Type B pancreatic cell (in vitro differentiated cells): ENCODE data around the gene LAMTOR2. TPM values are rescaled to one million over a fixed set of nuclear protein-coding genes. Genes with fewer than 3 reads are reported as not detected.

Source experiments
- DNase-seq: peaks from one replicate; pipeline ENCODE4 v3.0.0; 2021; ENCODE audit warnings: mixed read lengths; ENCODE audit not compliant: unreplicated experiment; ENCODE audit errors: extremely low spot score
- H3K27ac Mint-ChIP-seq: 2 replicates; pipeline ENCODE4 v1.8.0; 2021; ENCODE audit warnings: mild to moderate bottlenecking, mixed read lengths
- H3K27me3 Mint-ChIP-seq: 2 replicates; pipeline ENCODE4 v1.8.0; 2021; ENCODE audit warnings: mixed read lengths
- H3K36me3 Mint-ChIP-seq: 2 replicates; pipeline ENCODE4 v1.8.0; 2021; ENCODE audit warnings: mixed read lengths
- H3K4me1 Mint-ChIP-seq: one replicate; pipeline ENCODE4 v1.8.0; 2021; ENCODE audit warnings: mixed read lengths; ENCODE audit not compliant: unreplicated experiment
- H3K4me3 Mint-ChIP-seq: 2 replicates; pipeline ENCODE4 v1.8.0; 2021; ENCODE audit warnings: mild to moderate bottlenecking, mixed read lengths
- H3K9me3 Mint-ChIP-seq: 2 replicates; pipeline ENCODE4 v1.8.0; 2021; ENCODE audit warnings: mixed read lengths
- CTCF ChIP-seq: fragments of 200-600 bp; sonication (generic); conservative IDR thresholded peaks from 2 replicates; pipeline ENCODE4 v1.5.0; 2021; ENCODE audit warnings: antibody characterized with exemption, mild to moderate bottlenecking
- total RNA-seq: library from RNA; stranded (reverse); gene quantifications from 2 replicates; pipeline ENCODE4 v1.2.1, GENCODE V29; 2021; ENCODE audit warnings: low replicate concordance

LAMTOR2 gene
- total RNA-seq, 1 donor from 2014 or later = 60.9 TPM

GRCh38 chr1:156106624-156107488 lies 52.3 kb downstream of the LAMTOR2 start:
- H3K36me3 Mint-ChIP-seq = no peaks in the 10 kb centered on the region
- no peak for DNase-seq
- H3K9me3 Mint-ChIP-seq = no peaks in the 10 kb centered on the region
- peak overlapping the region; percentile 79 for H3K4me3 Mint-ChIP-seq
- TF ChIP-seq CTCF = no peak
- peak overlapping the region; percentile 99 for H3K27ac Mint-ChIP-seq
- no peaks in the 10 kb centered on the region for H3K27me3 Mint-ChIP-seq
- H3K4me1 Mint-ChIP-seq = peaks cover 47% of the 10 kb centered on the region

- no peaks in the 10 kb centered on the region for H3K27me3 Mint-ChIP-seq
- H3K4me1 Mint-ChIP-seq = peaks cover 39% of the 10 kb centered on the region
- no peaks in the 10 kb centered on the region for H3K36me3 Mint-ChIP-seq
- H3K4me3 Mint-ChIP-seq = no peak overlapping the region
- no peak for DNase-seq
- TF ChIP-seq CTCF = no peak
- H3K9me3 Mint-ChIP-seq = no peaks in the 10 kb centered on the region
- peak overlapping the region; percentile 99 for H3K27ac Mint-ChIP-seq
Observed at GRCh38 chr1:156108057-156108456, 53.5 kb downstream of the LAMTOR2 start.

Other genes with a start within 250 kb of the LAMTOR2 start
- 48.0 and 59.3 TPM in 2 replicates for gene GON4L, start 197.6 kb upstream of the LAMTOR2 start, total RNA-seq
- gene SYT11, start 195.2 kb upstream of the LAMTOR2 start, total RNA-seq = 0.74 and 2.3 TPM in 2 replicates
- gene RIT1, start 143.4 kb upstream of the LAMTOR2 start, total RNA-seq = 35.3 and 45.4 TPM in 2 replicates
- gene KHDC4, start 120.4 kb upstream of the LAMTOR2 start, total RNA-seq = 42.5 and 57.8 TPM in 2 replicates
- gene RXFP4, start 113.1 kb upstream of the LAMTOR2 start, total RNA-seq = not detected in 2 replicates
- gene ARHGEF2, start 76.2 kb upstream of the LAMTOR2 start, total RNA-seq = 46.4 and 80.6 TPM in 2 replicates
- gene SSR2, start 33.8 kb upstream of the LAMTOR2 start, total RNA-seq = 223 and 248 TPM in 2 replicates
- gene UBQLN4, start 984 bp upstream of the LAMTOR2 start, total RNA-seq = 40.3 and 54.5 TPM in 2 replicates
- 97.9 and 294 TPM in 2 replicates for gene RAB25, start 6.4 kb downstream of the LAMTOR2 start, total RNA-seq
- gene MEX3A, start 27.7 kb downstream of the LAMTOR2 start, total RNA-seq = 31.0 and 61.9 TPM in 2 replicates
- gene LMNA, start 59.9 kb downstream of the LAMTOR2 start, total RNA-seq = 141 and 400 TPM in 2 replicates
- gene SEMA4A, start 98.8 kb downstream of the LAMTOR2 start, total RNA-seq = 7.1 and 12.9 TPM in 2 replicates
- 18.6 and 21.8 TPM in 2 replicates for gene SLC25A44, start 139.3 kb downstream of the LAMTOR2 start, total RNA-seq
- 56.1 and 62.0 TPM in 2 replicates for gene PMF1, start 158.2 kb downstream of the LAMTOR2 start, total RNA-seq
- 0.64 and 3.1 TPM in 2 replicates for gene BGLAP, start 187.4 kb downstream of the LAMTOR2 start, total RNA-seq
- 9.2 and 19.0 TPM in 2 replicates for gene PAQR6, start 193.3 kb downstream of the LAMTOR2 start, total RNA-seq
- gene SMG5, start 228.0 kb downstream of the LAMTOR2 start, total RNA-seq = 91.0 and 91.3 TPM in 2 replicates
- 18.1 and 43.8 TPM in 2 replicates for gene TMEM79, start 229.5 kb downstream of the LAMTOR2 start, total RNA-seq
- gene GLMP, start 240.9 kb downstream of the LAMTOR2 start, total RNA-seq = 67.6 and 104 TPM in 2 replicates
- gene VHLL, start 244.5 kb downstream of the LAMTOR2 start, total RNA-seq = 0.48 TPM in 1 of 2 replicates, not detected in the other